Kidney tubule cell (primary cell): ENCODE data around the gene H2AZ2.
"Not testable (repeated sequence)": the region's sequence is repeated elsewhere in the genome, so short reads cannot be mapped to it uniquely, and the experiment has no call there.

ENCODE experiments used
- DNase-seq: peaks from one replicate; pipeline ENCODE4 v3.0.0-alpha.2; 2018; ENCODE audit warnings: low spot score

The H2AZ2 gene

DNA sequence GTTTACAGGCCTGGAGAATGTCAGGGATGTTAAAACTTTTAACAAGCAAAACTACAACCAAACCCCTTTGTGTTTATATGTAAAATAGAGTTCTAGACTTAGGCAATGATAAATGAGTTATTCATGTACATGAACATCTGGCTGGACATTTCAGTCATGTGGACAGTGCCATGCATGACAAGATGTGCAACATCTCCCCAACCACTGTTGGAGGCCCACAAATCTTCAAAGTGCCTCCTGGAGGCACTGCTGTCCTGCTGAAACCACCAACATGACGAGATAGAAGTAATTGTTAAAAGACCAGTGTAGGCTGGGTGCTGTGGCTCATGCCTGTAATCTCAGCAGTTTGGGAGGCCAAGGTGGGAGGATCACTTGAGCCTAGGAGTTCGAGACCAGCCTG lies 33.0 kb downstream of the H2AZ2 start:
- no peak for DNase-seq

- no peak for DNase-seq
These were observed 36.3 kb downstream of the H2AZ2 start for GRCh38 chr7:44811571-44811970.

GRCh38 chr7:44811093-44811492 lies 36.8 kb downstream of the H2AZ2 start:
- peak; percentile 44 for DNase-seq

DNA sequence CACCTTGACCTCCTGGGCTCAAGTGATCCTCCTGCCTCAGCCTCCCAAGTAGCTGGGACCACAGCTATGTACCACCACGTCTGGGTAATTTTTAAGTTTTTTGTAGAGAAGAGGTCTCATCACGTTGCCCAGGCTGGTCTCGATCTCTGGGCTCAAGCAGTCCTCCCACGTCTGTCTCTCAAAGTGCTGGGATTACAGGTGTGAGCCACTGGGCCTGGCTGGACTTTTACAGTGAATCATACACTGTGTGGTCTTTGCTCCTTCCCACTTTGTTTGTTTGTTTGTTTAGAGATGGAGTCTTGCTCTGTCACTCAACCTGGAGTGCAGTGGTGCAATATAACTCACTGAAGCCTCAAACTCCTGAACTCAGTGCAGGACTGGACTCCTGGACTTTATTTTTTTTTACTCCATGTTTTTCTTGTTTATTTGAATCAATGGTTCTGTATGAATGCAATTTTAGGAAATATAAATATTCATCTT lies 38.9 kb downstream of the H2AZ2 start:
- DNase-seq: no peak

DNA sequence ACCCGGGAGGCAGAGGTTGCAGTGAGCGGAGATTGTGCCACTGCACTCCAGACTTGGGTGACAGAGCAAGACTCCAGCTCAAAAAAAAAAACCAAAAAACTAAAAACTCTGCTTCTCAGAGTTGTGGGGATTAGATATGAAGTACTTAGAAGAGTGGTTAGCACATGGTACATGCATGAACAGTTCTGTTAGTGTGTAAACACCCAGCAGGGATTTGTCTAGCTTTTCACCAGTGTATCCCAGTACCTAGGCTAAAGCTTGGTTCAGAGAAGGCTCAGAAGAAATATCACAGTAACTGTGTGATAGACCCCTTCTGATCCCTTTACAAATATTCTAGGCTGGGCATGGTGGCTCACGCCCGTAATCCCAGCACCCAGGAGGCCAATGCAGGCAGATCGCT lies 41.9 kb downstream of the H2AZ2 start:
- no peak for DNase-seq

GRCh38 chr7:44803828-44804519 lies 43.9 kb downstream of the H2AZ2 start:
- not testable (repeated sequence) for DNase-seq

DNA sequence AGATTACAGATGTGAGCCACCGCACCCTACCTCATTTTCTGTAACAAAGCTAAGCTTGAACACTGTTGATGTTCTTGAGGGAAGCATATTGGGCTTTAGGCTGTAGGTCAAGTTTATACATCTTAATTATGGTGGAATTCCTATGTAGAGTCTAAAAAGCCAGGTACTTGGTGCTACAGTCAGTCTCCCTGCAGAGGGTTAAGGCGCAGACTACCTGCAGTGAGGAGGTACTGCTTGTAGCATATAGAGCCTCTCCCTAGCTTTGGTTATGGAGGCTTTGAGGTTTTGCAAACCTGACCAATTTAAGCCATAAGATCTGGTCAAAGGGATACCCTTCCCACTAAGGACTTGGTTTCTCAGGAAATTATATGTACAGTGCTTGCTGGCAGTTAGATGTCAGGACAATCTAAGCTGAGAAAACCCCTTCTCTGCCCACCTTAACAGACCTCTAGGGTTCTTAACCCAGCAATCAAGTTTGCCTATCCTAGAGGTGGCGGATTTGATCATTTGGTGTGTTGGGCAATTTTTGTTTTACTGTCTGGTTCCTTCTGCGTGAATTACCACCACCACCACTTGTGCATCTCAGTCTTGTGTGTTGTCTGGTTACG lies 45.4 kb downstream of the H2AZ2 start:
- no peak for DNase-seq

- DNase-seq: no peak
These were observed 46.0 kb downstream of the H2AZ2 start for GRCh38 chr7:44801890-44802289.

DNA sequence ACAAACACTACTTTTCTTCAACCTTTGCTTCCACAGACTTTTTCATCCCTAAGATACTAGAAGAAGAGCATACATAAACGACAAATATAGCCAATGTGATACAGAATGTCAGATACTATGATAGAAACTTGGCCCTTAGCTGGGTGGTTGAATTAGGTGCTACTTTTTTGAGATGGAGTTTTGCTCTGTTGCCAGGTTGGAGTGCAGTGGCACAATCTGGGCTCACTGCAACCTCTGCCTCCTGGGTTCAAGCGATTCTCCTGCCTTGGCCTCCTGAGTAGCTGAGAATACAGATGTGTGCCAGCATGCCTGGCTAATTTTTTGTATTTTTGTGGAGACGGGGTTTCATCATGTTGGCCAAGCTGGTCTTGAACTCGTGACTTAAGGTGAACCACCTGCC lies 47.9 kb downstream of the H2AZ2 start:
- DNase-seq: no peak

DNA sequence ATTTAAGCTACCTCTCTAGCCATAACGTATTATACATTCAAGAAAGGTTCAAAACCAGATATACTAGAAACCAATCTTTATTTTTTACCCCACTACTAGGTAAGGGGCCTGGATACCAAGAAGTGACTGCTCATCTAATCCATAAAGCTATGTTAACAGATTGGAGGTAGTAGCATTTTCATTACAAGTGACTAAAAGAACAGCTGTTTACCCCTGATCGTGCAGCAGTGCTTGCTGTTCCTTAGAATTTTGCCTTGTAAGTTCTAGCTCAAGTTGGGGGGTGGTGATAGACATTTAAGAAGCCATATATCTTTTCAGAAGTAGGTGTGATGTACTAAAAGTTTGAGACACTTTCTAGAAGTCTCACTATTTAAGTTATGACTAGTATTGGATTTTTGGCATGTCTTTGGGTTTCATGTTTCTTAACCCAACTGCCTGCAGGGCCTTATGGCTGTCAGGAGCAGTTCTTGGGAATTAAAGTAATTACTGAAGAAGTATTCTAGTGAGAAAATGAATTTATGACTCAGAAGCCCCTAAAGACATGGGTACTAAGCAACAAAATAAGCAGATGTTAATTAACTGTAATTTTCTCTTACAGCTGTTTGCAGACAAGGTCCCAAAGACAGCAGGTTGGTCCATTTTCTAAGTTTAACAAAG lies 49.1 kb downstream of the H2AZ2 start:
- no peak for DNase-seq

GRCh38 chr7:44797329-44798258 lies 50.3 kb downstream of the H2AZ2 start:
- peak; percentile 91 for DNase-seq

GRCh38 chr7:44796504-44797328 lies 51.2 kb downstream of the H2AZ2 start, which contains the start of gene PPIA:
Gene PPIA (plus strand): TSS chr7:44796681. CDS start chr7:44796725, 44 bp downstream.
- DNase-seq: peak; percentile 99

DNA sequence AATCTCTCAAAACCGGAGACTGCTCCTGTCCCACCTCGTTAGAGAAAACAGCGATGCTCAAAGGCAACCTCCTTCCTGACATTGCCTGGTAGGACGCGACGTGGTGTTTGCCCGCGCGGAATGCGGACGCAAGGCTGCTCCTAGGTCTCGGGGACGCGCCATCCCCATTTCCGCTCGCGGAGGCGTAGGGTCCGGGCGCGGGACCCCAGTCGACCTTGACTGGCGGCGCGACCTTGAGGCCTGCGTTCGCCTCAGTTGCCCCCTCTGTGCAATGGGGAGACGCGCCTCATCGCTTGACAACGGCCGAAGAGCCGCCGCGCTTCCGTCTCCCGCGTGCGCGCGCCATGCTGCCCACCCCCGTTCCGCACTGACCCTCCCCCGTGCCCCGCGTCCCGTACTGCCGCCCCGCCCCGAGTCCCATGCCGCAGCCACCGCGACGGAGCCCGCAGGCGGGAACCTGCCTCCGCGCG lies 51.8 kb downstream of the H2AZ2 start:
- DNase-seq: peak; percentile 78

- no peak for DNase-seq
These were observed 53.6 kb downstream of the H2AZ2 start for GRCh38 chr7:44794331-44794730.

DNA sequence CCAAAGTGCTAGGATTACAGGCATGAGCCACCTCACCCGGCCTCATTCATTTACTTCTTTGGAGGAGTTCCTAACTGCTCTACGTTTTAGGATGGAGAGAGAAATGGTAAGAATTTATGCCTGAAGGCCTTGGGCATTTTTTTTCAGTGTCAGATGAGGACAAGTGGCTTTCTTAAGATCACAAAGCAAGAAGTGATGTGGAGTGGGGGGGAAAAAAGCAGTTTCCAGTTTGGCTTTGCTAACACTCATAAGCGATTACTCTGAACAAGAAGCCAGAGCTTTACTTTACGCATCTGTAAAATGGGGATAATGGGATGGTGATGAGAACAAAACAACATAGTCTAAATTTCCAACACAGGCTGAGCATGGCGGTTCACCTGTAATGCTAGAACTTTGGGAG lies 54.0 kb downstream of the H2AZ2 start:
- no peak for DNase-seq

GRCh38 chr7:44791278-44792219 lies 56.3 kb downstream of the H2AZ2 start:
- peak; percentile 28 for DNase-seq

DNA sequence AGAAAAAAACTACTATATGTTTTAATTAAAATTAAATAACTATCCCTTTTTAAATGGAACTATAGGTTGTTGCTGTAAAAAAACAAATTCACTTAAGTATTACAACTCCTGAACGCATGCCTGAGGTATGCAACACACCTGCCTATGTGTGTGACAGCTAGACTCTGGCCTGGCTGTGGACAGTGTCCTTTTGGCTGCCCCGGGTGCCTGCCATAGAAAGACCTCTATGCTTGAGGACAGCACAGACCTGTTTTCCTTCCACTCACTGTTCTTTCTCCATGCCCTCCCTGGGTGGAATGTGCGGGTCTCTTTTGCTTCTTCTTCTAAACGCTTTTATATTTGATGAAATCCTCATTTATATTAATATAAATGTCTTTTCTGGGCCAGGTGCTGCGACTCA lies 57.9 kb downstream of the H2AZ2 start:
- DNase-seq: no peak

GRCh38 chr7:44787762-44788161 lies 60.1 kb downstream of the H2AZ2 start:
- DNase-seq: no peak

DNA sequence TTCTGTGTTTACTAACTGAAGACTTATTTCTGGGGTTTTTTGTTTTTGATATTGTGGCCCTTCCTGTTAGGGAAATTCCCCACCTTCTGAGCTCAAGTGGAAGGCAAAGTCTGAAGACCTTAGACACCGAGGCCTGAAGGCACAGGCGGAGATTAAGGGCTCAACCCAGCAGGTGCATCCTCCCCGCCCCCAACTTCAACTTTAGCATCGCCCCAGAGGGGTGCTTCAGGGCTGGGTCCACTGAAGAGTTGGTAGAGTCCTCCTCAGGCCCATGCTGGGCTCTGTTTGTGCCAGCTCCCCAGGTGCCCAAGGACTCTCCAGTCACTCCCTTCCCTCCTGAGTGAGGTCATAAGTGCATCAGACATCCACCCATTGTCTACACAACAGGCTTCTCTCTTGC lies 60.8 kb downstream of the H2AZ2 start:
- no peak for DNase-seq

DNA sequence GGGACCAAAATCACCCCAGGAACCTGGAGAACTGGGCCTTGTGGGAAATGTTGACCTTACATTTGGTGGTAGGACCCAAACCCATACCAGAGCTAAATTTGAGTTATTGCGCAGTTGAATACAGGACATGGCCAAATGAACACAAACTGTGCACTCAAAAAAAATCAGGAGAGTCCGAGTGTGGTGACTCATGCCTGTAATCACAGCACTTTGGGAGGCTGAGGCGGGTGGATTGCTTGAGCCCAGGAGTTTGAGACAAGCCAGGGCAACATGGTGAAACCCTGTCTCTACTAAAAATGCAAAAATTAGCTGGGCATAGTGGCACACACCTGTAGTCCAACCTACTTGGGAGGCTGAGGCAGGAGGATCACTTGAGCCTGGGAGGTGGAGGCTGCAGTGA lies 62.7 kb downstream of the H2AZ2 start:
- not testable (repeated sequence) for DNase-seq
